Activated T-cell treated with anti-CD3 and anti-CD28 coated beads for 1 hour (primary cell): ENCODE data around the gene APBA2.

Experiments used
- DNase-seq: peaks from one replicate; pipeline ENCODE4 v3.0.0-alpha.2; 2020; ENCODE audit warnings: low read depth

The APBA2 gene

GRCh38 chr15:28957606-28958498 is 72.1 kb downstream of the APBA2 start:
- DNase-seq, result no peak

GRCh38 chr15:28959326-28959725 is 73.6 kb downstream of the APBA2 start:
- DNase-seq, result no peak

- no peak for DNase-seq
Observed at GRCh38 chr15:28960979-28961378, 75.2 kb downstream of the APBA2 start.

GRCh38 chr15:28961391-28961790 is 75.6 kb downstream of the APBA2 start:
- no peak for DNase-seq

GRCh38 chr15:28962851-28963710 is 77.3 kb downstream of the APBA2 start:
- DNase-seq, result no peak

GRCh38 chr15:28963711-28964081 is 77.9 kb downstream of the APBA2 start:
- DNase-seq, result no peak

GRCh38 chr15:28964098-28964497 is 78.3 kb downstream of the APBA2 start:
- DNase-seq, result no peak

GRCh38 chr15:28967066-28967465 is 81.3 kb downstream of the APBA2 start:
- DNase-seq, result no peak

GRCh38 chr15:28967990-28968389 is 82.2 kb downstream of the APBA2 start:
- DNase-seq, result no peak

- no peak for DNase-seq
Observed at GRCh38 chr15:28969511-28970085, 83.8 kb downstream of the APBA2 start.

GRCh38 chr15:28974142-28974541 is 88.4 kb downstream of the APBA2 start:
- DNase-seq, result no peak

GRCh38 chr15:28975766-28976179 is 90.0 kb downstream of the APBA2 start:
- peak; percentile 66 for DNase-seq

- DNase-seq, result no peak
Observed at GRCh38 chr15:28977377-28978010, 91.7 kb downstream of the APBA2 start.

GRCh38 chr15:28978011-28978378 is 92.2 kb downstream of the APBA2 start:
- no peak for DNase-seq

GRCh38 chr15:28978661-28979060 is 92.9 kb downstream of the APBA2 start:
- DNase-seq, result no peak

- no peak for DNase-seq
Observed at GRCh38 chr15:28979208-28979841, 93.6 kb downstream of the APBA2 start.

- no peak for DNase-seq
Observed at GRCh38 chr15:28980709-28981350, 95.1 kb downstream of the APBA2 start.

- no peak for DNase-seq
Observed at GRCh38 chr15:28981351-28981720, 95.6 kb downstream of the APBA2 start.

- no peak for DNase-seq
Observed at GRCh38 chr15:28981921-28982320, 96.1 kb downstream of the APBA2 start.

GRCh38 chr15:28982886-28983285 is 97.1 kb downstream of the APBA2 start:
- no peak for DNase-seq
